ENCODE data around the gene NPLOC4. TPM values are rescaled to one million over a fixed set of nuclear protein-coding genes. Genes with fewer than 3 reads are reported as not detected.

NPLOC4 gene
- total and polyA plus RNA-seq, 2 of the 13 experiments (the other 11 are each of a cell fraction or from before 2014, with no cell fraction given) = 57.0 to 97.0 TPM

- TF ChIP-seq ZNF207 (IDR thresholded peaks at IDR 0.05; ENCODE audit: borderline replicate concordance) = no peak
- no peak for TF ChIP-seq ZFP37 (CRISPR knock-in tag; IDR thresholded peaks at IDR 0.05; ENCODE audit: borderline replicate concordance)
- no peak for TF ChIP-seq FOXP1 (IDR thresholded peaks at IDR 0.05)
- no peak for TF ChIP-seq FOXP1 (CRISPR knock-in tag; IDR thresholded peaks at IDR 0.05)
- TF ChIP-seq ZNF75D (CRISPR knock-in tag; IDR thresholded peaks at IDR 0.05; ENCODE audit: borderline replicate concordance) = no peak
- TF ChIP-seq NR2F6 (IDR thresholded peaks at IDR 0.05) = no peak
- TF ChIP-seq NR2F6 (CRISPR knock-in tag; IDR thresholded peaks at IDR 0.05) = peak; percentile 26; the same call in 1 of the 2 replicates
- TF ChIP-seq HOMEZ (CRISPR knock-in tag; IDR thresholded peaks at IDR 0.05; ENCODE audit: low read depth) = no peak; the same call in 1 of the 2 replicates
- peak; percentile 87 for TF ChIP-seq ZNF501 (CRISPR knock-in tag; IDR thresholded peaks at IDR 0.05)
- peak; percentile 76 for TF ChIP-seq YY1 (IDR thresholded peaks at IDR 0.05; ENCODE audit: insufficient read depth, insufficient replicate concordance, low read depth, low read length)
- no peak for TF ChIP-seq GRHL1 (CRISPR knock-in tag; conservative IDR thresholded peaks at IDR 0.05)
- no peak; the same call in 1 of the 2 replicates for TF ChIP-seq ZMAT3 (CRISPR knock-in tag; conservative IDR thresholded peaks at IDR 0.05)
- TF ChIP-seq ZNF331 (CRISPR knock-in tag; IDR thresholded peaks at IDR 0.05) = no peak
- no peak for TF ChIP-seq SMC3 (IDR thresholded peaks at IDR 0.05; ENCODE audit: low read length)
- peak; percentile 35 for TF ChIP-seq PAXIP1 (CRISPR knock-in tag; conservative IDR thresholded peaks at IDR 0.05)
- TF ChIP-seq NFAT5 (CRISPR knock-in tag; IDR thresholded peaks at IDR 0.05) = 0 out of 2 replicates have a peak, but pooled peaks have one; percentile 14
- no peak for TF ChIP-seq NKX3-1 (CRISPR knock-in tag; IDR thresholded peaks at IDR 0.05)
Measured at GRCh38 chr17:81519284-81520020, 117.5 kb downstream of the NPLOC4 start (continued).

Data from HepG2 (cell line).